GM19035 (cell line): Measurements from ENCODE around the gene ARHGEF10L.

ENCODE experiments used
- ATAC-seq: cut with Tn5 transposase; IDR thresholded peaks from one replicate; pipeline ENCODE4 v1.9.1; 2021; ENCODE audit not compliant: unreplicated experiment

ARHGEF10L gene

GRCh38 chr1:17700945-17701810 is 161.7 kb downstream of the ARHGEF10L start:
- no peak for ATAC-seq

GRCh38 chr1:17704176-17704575 is 164.7 kb downstream of the ARHGEF10L start:
- ATAC-seq, result no peak

DNA sequence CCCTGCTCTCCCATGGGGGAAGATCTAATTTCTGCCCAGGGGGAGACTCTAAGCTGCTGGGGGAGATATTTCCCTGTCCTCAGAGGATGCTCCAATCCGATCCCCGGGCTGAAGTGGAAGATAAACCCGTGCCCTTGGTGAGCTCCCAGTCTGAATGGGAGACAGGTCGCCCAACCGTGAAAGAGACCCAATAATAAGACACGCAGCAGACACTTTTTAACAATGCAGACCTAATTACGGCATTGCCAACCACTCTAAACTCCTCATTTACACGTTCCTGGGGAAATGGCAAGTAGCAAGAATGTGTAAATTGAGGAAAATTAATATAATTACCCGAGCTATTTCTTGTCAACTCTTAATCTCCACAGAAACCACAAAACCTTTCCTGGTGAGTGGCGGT is 166.9 kb downstream of the ARHGEF10L start:
- ATAC-seq, result no peak

DNA sequence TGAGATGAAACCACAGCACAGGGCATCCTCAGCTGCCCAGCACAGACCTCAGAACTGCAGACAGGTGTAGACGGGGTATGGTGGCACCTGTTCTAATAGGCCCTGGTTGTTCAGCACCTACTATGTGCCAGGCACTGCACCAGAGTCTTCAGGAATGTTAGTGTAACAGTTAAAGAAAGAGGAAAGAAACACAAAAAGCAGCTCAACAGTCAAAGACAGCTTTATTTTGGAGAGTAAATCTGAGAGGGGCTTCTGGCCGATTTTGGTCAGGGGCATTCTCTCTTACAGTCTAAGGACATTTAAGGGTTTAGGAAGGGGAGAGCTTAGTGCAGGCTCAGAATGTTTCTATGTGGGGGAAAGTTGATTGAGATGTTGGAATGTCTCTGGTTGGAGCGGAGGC is 170.5 kb downstream of the ARHGEF10L start:
- no peak for ATAC-seq

DNA sequence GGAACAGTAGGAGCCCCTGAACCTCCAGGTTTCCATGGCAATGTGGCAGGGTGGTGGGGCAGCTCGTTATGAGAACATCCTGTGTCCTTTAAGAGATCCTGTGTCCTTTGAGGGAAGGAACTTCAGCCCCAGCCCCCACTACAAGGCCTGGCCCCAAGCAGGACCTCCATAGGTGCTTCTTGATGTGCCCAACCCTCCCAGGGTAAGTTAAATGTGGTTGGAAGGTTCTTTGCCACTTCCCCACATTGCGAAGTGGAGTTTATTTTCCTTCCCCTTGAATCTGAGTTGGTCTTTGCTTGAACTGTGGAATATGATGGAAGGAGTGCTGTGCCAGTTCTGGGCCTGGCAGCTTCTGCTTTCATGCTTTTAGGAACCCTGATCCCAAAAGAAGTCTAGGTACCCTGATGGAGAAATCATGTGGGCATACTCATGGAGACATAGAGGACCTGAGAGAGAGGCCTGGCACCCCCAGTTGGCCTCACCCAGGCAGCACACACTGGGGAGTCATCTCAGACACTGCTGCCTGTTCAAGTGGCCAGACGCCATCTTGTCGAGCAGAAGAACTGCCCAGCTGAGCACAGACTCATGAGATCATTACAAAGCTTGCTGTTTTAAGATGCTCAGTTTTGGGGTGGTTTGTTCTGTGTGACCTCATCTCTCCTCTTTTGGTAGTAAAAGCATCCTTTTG is 171.5 kb downstream of the ARHGEF10L start:
- ATAC-seq, result no peak

- ATAC-seq, result no peak
Observed at GRCh38 chr1:17711577-17711910, 172.0 kb downstream of the ARHGEF10L start.

DNA sequence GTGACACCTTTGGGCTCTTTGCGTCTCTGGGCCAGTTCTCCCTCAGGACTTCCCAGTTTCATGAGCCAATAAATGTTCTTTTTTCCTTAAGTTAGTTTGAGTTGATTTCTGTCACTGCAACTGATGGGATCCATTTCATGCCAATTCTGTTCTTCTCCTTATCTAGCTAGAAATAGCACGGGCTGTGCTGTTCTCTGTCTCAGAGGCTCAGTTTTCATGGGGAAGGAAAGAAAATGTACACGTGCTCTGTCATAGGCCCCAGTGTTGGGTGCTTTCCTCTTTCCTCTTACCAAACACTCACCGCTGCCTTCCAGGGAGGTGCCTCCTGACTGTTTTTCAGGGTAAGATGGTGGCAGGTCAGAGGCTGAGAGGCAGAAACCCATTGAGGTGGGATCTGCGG is 172.4 kb downstream of the ARHGEF10L start:
- no peak for ATAC-seq

GRCh38 chr1:17713993-17714392 is 174.5 kb downstream of the ARHGEF10L start:
- ATAC-seq, result no peak

GRCh38 chr1:17717594-17718535 is 178.4 kb downstream of the ARHGEF10L start:
- no peak for ATAC-seq

DNA sequence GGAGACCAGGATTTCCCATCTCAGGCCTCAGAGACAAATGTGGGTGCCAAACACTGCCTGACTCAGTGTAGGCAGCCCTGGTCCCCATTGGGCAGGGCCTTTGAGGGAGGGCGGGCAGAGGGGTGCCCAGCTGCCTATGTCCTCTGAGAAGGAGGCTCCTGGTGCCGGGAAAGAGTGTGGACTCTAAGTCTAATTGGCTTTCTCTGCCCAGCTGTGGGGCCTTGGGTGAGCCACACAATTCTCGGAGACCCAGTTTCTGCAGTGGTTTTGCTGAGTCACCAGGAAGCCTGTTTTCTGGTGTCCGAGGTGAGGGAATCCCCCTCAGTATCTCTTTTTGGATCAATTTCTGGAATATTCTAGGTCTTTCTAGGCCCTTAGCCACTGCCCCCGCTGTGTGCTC is 180.4 kb downstream of the ARHGEF10L start:
- no peak for ATAC-seq

DNA sequence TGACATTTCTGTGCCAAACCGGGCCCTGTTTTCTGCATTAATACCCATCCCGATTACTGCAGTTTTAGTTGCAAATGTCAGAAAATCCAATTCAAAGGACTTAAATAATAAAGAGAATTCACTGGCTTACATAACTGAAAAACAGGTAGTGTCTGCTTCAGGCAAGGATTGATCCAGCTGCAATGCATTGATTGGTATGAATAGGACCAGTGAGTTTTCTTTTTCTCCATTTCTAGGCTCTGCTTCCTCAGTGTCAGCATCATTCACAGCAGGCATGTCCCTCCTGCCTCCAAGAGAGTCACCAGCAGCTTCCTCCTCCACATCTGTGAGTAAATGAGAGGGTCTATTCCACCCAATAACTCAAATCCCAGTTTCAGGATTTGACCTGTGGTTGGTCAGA is 181.9 kb downstream of the ARHGEF10L start:
- no peak for ATAC-seq

- ATAC-seq, result no peak
Observed at GRCh38 chr1:17723684-17724083, 184.2 kb downstream of the ARHGEF10L start.

- no peak for ATAC-seq
Observed at GRCh38 chr1:17724150-17724549, 184.7 kb downstream of the ARHGEF10L start.

GRCh38 chr1:17725084-17725719 is 185.7 kb downstream of the ARHGEF10L start:
- no peak for ATAC-seq

- ATAC-seq, result no peak
Observed at GRCh38 chr1:17725811-17726582, 186.5 kb downstream of the ARHGEF10L start.

DNA sequence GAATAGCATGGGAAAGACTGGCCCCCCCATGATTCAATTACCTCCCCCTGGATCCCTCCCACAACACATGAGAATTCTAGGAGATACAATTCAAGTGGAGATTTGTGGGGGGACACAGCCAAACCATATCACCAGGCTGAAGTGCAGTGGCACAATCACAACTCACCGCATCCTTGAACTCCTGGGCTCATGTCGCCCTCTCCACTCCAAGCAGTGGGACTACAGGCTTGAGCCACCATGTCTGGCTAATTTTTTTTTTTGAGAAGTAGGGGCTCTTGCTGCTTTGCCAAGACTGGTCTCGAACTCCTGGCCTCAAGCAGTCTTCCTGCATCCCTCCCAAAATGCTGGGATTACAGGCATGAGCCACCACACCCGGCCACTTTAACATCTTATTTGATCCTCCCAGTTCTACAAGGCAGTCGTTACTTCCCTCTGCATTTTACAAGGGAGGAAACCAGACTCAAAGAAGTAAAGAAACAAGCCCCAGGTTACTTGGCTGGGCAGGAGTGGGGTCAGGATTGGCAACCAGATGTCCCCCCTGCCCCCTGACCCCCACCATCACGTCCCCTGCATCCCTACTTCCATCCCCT is 188.7 kb downstream of the ARHGEF10L start:
- ATAC-seq, result no peak

DNA sequence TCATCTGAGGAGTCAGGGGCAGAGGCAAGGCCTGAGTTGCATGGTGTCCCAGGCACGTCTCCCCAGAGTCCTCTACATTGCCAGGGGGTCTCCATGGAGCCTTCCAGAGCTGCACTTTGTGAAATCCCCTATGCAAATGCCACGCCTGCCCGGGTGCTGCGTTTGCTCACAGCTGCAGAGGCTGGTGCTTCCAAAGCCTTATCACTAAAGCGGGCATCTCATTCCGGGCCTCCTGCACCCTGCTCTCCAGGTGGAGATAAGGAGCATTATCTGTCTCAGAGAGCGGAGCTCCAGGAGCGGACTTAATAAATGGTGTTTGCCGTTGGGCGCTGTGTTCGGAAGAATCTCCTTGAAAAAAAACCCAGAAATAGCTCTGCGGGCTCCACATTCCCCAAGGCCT is 189.8 kb downstream of the ARHGEF10L start:
- ATAC-seq, result no peak

GRCh38 chr1:17729909-17730308 is 190.4 kb downstream of the ARHGEF10L start:
- ATAC-seq, result no peak

- ATAC-seq, result no peak
Observed at GRCh38 chr1:17731460-17731859, 192.0 kb downstream of the ARHGEF10L start.

GRCh38 chr1:17732475-17732874 is 193.0 kb downstream of the ARHGEF10L start:
- no peak for ATAC-seq
